H1 (cell line): ENCODE measurements around the gene RBM4.

ENCODE experiments used
- ATF3 ChIP-seq: IDR thresholded peaks from 2 replicates; pipeline ENCODE4 v1.6.1; 2011; ENCODE audit warnings: low read depth, mild to moderate bottlenecking, low read length; ENCODE audit not compliant: insufficient read depth
- CEBPB ChIP-seq: IDR thresholded peaks from 2 replicates; pipeline ENCODE4 v1.6.1; 2012; ENCODE audit warnings: low read depth, low read length
- CTCF ChIP-seq, 3 experiments: IDR thresholded peaks; 1 replicate in 2 of 3; 2 replicates in 1 of 3; pipeline versions ENCODE4 v1.5.1 to v1.6.1; 2011; ENCODE audit warnings: low read length in 3 of 3, mild to moderate bottlenecking in 3 of 3, inconsistent platforms in 2 of 3, low read depth in 1 of 3, moderate library complexity in 1 of 3; ENCODE audit not compliant: insufficient read depth in 1 of 3; ENCODE audit errors: control extremely low read depth in 1 of 3
- FOSL1 ChIP-seq: IDR thresholded peaks from 2 replicates; pipeline ENCODE4 v1.6.1; 2011; ENCODE audit warnings: mild to moderate bottlenecking, low read depth, low read length, moderate library complexity; ENCODE audit not compliant: insufficient read depth
- HDAC2 ChIP-seq, 2 experiments: fragments of 300-600 bp in 1 of 2; sonication (generic) in 1 of 2; IDR thresholded peaks; 2 replicates each; pipeline ENCODE4 v1.6.1; 2011 to 2012; ENCODE audit warnings: low read depth in 2 of 2, low read length in 2 of 2, mild to moderate bottlenecking in 2 of 2, moderate library complexity in 2 of 2, borderline replicate concordance in 1 of 2, inconsistent platforms in 1 of 2
- JUND ChIP-seq: IDR thresholded peaks from 2 replicates; pipeline ENCODE4 v1.6.1; 2011; ENCODE audit warnings: mild to moderate bottlenecking, improper control_type of control experiment, low read length
- KDM5A ChIP-seq: fragments of 200-600 bp; IDR thresholded peaks from 2 replicates; pipeline ENCODE4 v1.7.1; 2012; ENCODE audit warnings: mild to moderate bottlenecking, low read length, inconsistent platforms, mixed read lengths
- POLR2A ChIP-seq, 2 experiments: IDR thresholded peaks; 1 replicate in 1 of 2; 2 replicates in 1 of 2; pipeline ENCODE4 v1.6.1; 2011; ENCODE audit warnings: low read depth in 2 of 2, low read length in 2 of 2, mild to moderate bottlenecking in 2 of 2; ENCODE audit errors: control extremely low read depth in 1 of 2
- POLR2AphosphoS5 ChIP-seq: IDR thresholded peaks from 2 replicates; pipeline ENCODE4 v1.6.1; 2011; ENCODE audit warnings: low read depth, low read length
- RFX5 ChIP-seq: IDR thresholded peaks from 2 replicates; pipeline ENCODE4 v1.6.1; 2011; ENCODE audit warnings: low read depth, low read length, improper control_type of control experiment, borderline replicate concordance
- TEAD4 ChIP-seq: IDR thresholded peaks from 2 replicates; pipeline ENCODE4 v1.6.1; 2012; ENCODE audit warnings: low read depth, low read length, inconsistent platforms, mixed read lengths
- YY1 ChIP-seq: IDR thresholded peaks from 2 replicates; pipeline ENCODE4 v1.6.1; 2011; ENCODE audit warnings: low read depth, mild to moderate bottlenecking, low read length

GRCh38 chr11:66626926-66627325 lies 11.6 kb upstream of the RBM4 start:
- TF ChIP-seq HDAC2 (IDR thresholded peaks at IDR 0.05; ENCODE audit: borderline replicate concordance in 1 of 2, low read depth in 2 of 2, low read length in 2 of 2) (no peak), CEBPB (no peak), CTCF (IDR thresholded peaks at IDR 0.05; ENCODE audit: control extremely low read depth in 1 of 3, insufficient read depth in 1 of 3, low read depth in 1 of 3, low read length in 3 of 3) (no peak), YY1 (no peak), ATF3 (no peak), RFX5 (no peak), FOSL1 (no peak), POLR2A (IDR thresholded peaks at IDR 0.05; ENCODE audit: control extremely low read depth in 1 of 2, low read depth in 2 of 2, low read length in 2 of 2) (no peak), KDM5A (no peak), POLR2AphosphoS5 (no peak; the same call in 1 of the 2 replicates), TEAD4 (no peak), JUND (no peak)
